GM21825 (cell line): Measurements from ENCODE around the gene GNGT1.
A peak's percentile ranks its signal among the peaks of the same experiment; 100 is the strongest.

Source experiments
- ATAC-seq: cut with Tn5 transposase; IDR thresholded peaks from one replicate; pipeline ENCODE4 v1.9.1; 2021; ENCODE audit warnings: mild to moderate bottlenecking, moderate library complexity; ENCODE audit not compliant: unreplicated experiment

Gene GNGT1

DNA sequence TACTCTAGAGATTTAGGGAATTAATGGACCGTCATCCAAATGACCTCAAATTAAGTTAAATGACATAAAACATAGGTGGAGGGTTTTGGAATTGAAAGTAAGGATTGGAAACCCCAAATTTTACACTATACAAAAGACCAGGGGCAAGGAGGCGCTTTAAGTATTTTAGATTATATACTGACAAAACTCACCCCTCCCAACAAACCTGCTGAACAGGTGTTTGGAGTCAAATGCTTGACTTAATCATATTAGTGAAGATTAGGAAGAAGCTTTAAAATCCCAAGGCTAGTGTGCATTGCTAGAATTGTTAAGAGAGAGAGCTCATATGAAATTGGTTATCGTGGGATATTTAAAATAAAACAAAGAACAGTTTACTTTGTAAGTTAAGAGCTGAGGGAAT is at the start of gene GNGT1:
Gene GNGT1 (plus strand): TSS at position 301 of the 400 bp plus-strand sequence. CDS start 180 bp downstream, outside the sequence.
- no peak for ATAC-seq

DNA sequence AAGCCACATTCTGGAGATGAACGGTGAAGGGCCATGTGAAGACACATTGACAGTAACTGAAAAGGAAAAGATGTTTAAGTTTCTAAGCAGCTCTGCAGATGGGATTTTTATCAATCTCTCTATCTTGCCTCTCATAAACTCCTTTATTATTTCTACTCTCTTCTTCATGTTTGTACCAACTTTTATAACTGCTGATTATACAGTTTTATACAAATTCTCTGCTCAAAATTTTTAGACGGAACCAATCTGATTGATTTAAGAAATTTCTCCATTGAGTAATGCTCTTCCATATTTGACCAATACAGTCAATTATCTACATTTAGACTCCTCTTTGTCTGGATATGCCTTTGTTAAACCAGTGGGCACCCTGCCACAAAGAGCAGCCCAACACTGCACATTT is 47.5 kb upstream of the GNGT1 start:
- ATAC-seq = no peak

DNA sequence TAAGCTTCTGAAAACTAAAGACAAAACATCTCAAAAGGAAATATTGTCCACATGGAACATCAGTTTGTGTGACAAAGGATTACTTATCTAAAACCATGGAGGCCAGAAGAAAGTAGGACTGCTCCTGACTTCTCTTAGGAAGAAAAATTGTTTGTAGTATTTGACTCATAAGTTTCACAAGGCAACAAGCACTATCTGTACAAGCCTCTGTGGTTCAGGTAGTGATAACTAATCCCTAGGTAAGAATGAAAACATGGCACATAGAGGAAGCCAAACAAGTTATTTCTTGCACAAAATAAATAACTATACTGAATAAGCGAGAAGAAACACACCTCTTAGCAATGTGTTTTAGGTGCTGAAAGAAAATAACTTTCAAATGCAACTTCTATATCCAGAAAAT is 46.1 kb upstream of the GNGT1 start:
- no peak for ATAC-seq

DNA sequence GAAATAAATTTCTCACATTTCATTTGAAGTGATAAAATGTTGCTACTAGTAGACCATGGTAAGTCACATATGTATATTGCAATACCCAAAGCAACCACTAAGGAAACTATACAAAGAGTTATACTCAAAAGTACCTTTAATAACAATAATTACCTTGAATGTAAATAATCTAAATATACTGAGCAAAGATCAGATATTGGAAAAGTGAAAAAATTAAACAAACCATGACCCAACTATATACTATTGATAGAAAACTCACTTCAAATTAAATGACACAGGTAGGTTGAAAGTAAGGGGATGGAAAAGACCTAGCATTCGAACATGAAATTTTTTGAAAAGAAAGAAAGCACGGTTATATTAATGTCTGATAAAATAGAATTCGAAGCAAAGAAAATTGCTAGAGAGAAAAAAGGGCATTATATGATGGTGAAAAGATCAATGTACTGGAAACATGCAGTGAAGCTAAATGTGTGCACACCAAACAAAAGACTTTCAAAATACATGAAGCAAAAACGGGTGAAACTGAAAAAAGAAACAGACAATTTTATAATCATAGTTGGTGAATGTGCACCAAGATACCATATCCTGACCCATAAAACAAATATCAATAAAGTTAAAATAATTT is 44.9 kb upstream of the GNGT1 start:
- ATAC-seq = no peak

DNA sequence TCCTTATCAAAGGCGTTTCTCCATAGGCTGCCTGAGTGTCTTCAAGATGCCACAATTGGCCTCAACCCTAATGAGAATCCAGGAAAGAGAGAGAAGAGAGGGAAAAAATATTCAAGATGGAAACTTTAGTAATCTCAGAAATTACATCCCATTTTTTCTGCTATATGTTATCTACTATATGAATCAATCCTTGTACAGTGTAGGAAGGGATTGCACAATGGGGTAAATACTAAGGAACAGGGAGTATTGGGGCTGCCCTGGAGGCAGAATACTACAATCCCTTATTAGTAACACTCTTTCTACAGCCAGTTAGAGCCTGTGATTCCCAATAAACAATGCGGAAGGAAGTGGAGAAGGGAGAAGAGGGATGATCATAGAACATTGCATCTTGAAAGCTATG is 43.7 kb upstream of the GNGT1 start:
- no peak for ATAC-seq

DNA sequence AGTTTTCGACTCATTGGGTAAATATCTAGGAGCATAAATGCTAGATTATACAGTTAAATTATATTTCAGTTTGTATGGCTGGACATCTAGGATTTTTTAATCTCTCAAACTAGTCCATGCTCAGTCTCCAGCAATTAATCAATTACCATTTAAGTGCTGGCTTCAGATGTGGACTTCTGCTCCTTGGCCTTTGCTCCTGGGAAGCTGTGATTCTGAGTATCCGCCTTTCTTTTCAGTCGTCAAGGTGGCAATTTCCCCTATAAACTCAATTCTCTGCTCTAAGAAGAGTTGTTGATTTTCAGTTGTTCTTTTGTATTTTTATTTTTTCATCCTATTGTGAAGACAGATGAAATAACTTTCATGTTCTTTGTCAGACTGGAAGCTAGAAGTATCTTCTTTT is 39.5 kb upstream of the GNGT1 start:
- no peak for ATAC-seq

DNA sequence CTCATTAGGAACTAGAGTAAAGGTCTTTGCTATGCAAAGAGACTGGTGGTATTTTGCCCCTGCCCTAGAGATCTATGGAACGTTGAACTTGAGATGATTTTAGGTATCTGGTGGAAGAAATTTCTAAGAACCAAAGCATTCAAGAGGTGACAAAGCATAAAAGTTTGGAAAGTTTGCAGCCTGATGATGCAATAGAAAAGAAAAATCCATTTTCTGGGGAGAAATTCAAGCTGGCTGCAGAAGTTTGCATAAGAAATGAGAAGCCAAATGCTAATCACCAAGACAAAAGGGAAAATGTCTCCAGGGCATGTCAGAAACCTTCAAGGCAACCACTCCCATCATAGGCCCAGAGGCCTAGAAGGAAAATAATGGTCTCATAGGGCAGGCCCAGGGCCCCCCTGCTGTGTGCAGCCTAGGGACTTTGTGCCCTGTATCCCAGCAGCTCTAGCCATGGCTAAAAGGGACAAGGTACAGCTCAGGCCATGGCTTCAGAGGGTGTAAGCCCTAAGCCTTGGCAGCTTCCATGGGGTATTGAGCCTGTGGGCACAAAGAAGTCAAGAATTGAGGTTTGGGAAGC is 32.3 kb upstream of the GNGT1 start:
- no peak for ATAC-seq

DNA sequence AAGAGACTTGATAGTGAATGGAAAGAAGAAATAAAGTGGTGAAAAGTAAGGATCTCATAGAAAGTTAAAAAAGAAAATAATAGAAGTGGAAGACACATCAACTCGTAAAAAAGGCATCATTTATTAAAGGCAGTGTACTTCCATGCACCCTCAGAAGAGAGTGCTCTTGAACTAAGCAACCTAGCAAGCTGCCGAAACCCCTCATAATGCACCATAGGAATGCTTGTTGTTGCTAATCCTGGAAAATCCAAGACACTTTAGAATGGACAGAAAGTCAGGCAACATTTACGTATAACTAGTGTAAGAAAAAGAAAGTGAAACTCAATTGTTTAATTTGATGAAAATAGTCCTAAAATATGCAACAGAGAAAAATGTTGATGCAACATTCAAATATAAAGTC is 28.6 kb upstream of the GNGT1 start:
- ATAC-seq = no peak

DNA sequence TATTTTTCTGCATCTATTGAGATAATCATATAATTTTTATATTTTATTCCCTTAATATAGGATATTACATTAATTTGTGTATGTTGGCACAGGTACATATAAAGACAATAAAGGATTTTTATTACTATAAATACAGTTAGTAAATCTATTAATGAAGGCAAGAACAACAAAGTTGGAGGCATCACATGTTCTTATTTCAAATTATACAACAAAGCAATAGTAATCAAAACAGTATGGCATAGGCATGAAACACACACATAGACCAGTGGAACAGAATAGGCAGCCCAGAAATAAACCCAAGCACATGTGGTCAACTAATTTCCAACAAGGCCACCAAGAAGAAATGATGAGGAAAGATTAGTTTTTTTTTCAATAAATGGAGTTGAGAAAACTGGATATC is 27.0 kb upstream of the GNGT1 start:
- ATAC-seq = no peak

DNA sequence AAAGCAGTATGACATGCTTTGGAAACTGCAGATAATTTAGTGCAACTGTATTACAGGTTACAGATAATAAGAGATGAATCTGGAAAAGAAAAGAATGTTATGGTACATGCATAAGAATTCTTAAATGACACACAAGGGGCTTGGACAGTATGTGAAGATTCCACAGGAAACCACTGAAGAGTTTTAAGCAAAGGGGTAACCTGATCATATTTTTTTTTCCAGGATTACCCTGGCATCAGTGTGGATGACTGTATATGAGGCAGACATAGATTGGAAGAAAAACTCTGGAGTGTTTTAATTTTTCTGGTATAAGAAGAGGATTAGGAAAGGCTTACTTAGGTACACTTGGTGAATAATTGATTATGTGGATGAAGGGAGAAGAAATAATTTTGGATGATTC is 23.9 kb upstream of the GNGT1 start:
- ATAC-seq = no peak

DNA sequence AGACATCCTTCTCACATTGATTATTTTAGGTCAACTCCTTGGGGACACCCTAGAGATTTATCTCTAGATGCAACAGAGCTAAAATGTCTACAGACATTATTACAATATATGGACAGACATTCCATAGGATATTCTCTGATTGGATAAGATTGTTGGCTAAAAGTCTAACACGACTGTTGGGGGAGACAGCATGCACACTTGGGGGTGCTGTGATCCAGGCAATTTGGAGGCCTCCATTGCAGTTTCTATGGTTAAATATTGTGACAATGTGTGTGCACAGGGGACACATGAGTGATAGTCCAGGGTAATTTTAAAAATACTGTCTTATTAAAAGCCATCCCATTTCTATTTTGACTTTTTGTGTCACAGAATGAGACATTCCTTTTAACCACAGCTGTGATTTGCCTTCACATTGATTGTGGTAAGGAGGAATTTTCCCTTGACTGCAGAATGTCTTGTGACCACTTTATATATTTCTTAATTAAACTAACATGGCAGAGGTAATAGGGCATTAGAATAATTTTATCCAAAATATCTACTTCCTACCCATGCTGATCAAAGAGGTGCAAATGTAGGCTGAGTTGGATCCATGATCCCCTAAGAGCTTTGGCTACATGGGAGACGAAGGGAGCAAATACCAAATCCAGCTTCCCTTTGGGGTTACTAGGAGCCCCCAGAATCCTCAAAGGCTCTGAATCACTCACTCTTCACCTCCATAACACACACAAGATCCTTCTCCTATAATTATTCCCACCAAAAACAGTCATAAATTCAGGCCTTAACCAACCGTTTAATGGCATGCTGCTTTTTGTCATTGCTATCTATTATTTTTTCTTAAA is 23.1 kb upstream of the GNGT1 start:
- ATAC-seq = no peak

DNA sequence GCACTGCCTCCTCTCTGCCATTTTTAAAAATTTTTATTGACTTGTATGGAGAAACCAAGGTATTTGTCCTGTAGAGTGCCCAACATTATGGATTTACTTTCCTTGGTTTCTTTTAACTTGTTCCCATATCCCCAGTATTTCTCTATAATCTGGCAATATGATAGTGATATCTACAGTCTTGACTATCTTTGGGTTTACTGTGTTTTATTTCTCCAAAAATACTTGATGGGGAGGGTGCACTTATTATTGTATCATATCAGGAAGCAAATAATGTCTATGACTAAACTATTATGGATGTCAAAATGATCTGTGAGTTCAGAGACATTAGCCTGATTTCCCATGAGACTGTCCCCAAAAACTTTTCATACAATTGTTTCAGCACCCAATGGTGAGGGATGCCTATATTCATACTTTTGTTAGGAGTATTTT is 22.4 kb upstream of the GNGT1 start:
- no peak for ATAC-seq

DNA sequence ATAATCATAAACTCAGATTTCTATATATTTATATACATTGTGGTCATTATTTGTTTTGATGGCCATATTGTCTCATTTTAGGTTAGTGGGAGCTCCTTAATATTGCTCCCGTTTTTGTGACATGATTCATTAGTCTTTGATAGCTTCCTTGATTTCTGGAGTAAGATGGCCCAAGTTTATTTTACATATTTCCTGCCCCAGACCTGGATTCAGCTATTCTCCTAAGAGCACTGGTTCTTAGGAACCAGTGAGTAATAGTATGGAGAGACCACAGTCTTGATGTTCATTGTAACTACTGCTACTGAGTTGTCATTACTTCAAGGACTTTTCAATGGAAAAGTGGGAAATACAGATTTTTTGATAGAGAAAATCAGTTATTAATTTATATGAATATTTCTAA is 21.8 kb upstream of the GNGT1 start:
- no peak for ATAC-seq

DNA sequence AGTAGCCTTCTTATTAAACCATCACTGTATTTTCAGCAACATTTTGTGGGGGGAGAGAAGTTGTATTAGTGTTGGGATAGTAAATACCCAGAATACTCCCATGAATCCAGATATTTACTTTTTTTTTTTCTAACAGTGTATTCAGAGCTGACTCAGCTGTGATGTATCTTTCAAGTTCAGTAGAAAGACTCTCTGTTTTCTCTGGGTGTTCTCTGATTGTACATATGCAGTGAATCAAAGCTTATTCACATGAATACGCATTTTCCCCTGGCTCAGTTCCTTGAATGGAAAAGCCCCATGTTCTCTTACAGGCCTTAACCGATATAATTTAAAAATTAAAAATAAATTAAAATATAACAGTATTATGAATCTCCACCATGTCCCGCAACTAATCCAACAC is 17.1 kb upstream of the GNGT1 start:
- ATAC-seq = no peak

DNA sequence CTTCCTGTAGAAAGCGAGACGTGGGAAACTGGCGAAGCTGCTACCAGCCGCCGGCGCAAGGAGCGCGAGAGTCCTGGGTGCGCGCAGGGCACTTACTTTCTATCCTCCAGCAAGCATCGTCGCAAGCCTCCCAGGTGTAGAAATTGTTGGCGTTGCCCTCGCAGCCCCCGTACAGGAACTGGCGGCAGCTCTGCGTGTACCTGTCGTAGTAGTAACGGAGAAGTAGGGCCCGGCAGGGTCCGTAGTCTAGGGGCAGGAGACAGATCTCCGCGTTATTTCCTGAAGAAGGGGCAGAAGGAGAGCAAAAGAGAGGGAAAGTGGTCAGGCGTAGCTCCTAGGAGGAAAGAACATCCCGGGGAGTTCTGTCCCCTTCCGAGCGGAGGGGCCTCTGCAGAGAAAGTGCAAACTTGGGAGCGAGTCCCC is 16.3 kb upstream of the GNGT1 start:
- peak; percentile 59 for ATAC-seq

DNA sequence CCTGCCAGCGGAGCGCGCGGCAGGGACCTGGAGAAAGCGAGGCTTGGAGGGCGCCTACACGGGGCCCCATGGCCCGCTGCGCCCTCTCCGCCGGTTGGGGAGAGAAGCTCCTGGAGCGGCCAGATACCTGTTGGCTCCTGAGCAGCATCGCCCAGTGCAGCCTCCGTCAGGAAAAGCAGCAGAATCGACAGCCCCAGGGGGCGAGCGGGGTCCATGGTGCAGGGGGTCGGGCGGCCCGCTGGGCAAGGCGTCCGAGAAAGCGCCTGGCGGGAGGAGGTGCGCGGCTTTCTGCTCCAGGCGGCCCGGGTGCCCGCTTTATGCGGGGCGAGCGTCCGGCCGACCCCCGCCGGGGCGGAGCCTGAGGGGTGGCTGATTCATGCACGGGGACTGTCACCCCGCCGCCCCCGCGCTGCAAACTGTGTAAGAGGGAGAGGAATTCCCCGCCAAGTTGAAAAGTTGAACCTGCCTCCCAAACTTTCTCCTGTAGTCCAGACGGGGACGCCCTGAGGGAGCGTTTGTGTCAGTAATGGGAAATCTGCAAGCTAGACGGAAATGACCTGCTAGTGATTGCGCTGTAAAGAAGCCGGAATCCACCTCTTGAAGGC is 15.8 kb upstream of the GNGT1 start, which contains the start of gene TFPI2:
Gene TFPI2 (minus strand): TSS at position 290 of the 605 bp plus-strand sequence. CDS start 75 bp downstream, at position 215.
- peak; percentile 55 for ATAC-seq

DNA sequence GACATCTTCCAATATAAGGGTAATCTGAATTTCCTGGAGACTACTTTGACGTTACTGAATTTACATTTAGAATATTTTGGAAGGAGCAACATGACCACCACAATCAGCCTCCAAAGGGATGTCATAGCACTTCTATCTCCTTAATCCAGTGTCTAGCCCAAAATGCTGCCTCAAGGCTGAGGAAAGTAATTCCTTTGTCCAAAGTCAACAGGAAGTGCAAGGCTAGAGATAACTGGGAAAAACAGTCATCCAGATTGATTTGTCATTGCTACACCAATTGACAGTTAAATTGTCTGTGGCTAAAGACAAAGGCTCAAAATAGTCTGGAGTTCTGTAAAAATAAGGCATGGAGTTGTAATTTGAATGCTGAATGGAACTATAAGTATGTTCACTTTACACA is 11.9 kb upstream of the GNGT1 start:
- no peak for ATAC-seq

DNA sequence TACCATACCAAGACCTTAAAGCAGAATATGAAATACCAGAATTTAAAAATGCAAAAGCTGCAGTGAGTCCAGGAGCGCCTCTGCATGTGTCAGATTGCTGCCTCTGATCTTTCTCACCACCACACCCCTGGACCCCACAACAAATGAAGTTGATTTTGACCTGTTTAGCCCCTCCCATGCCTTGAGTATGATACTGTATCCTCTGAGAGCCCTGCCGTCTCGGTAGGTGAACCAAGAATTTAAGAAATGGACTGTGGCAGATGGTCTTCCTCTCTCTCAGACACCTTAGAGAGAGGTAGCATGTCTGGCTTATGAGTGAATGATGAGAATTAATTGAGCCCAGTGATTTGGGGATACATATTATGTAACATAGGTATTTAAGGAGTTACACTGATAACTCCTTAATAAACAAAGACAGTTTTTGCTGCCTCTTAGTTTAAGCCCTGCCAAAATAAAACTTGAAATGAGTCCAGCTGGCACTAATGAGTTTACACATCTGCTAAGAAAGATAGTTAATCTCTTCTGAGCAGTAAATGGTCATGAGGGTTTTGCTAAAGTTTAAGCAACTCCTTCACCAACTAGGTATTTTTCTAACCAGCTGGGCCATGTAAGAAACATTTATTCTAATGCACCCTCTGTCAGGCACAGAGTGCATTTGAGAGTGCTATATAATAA is 11.3 kb upstream of the GNGT1 start:
- no peak for ATAC-seq

DNA sequence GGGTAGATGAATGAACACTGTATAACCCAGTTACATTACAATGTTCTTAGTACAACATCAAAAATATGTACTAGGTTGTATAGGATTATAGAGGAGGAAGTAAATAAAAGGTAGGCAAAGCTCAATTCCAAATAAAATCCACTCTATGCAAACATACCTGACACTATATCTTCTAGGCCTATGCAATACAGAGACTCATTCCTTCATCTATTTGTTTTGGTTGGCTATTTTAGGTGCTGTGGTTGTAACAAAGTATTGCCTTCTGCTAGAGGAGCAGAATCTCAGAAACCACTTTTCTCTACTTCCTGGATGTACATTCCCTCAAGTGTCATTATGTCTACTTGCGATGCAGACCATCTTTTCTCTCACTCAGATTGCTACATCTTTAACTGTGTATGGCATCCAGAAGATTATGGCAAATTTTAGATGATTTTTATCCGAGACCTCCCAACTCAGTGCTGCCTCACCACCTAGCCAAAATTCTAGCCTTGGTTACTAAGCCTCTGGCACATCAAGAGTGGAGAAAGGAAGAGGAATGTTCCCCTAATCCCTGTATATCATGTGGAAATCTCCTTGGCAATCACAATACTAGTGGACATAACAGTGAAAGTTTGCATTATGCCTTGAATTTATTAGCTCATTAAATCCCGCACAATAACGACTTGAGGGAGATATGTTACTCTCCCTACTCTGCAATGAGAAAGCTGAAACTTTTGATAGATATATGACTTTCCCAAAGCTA is 10.3 kb upstream of the GNGT1 start:
- ATAC-seq = no peak

DNA sequence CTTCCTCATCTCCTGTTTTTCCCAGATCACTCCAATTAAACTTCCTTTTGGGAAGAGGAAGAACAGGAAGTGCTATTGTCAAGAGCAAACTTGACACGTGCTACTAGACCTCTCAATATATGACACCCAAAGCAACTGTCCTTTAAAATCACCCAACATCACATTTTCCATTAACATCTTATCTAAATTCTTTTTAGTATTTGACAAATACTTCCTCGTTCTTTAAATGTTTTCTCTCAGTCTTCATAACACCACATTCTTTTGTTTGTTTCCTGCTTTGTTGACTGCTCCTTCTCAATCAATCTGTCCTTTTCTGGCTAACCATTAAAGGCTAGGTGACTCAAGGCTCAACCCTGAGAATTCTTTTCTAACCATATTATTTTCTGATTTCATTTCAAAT is 8.7 kb upstream of the GNGT1 start:
- ATAC-seq = no peak
